Esophagus (tissue), 2 donors: ENCODE data around the gene KMT2E. TPM values are rescaled to one million over a fixed set of nuclear protein-coding genes. Genes with fewer than 3 reads are reported as not detected.

Source experiments
- H3K27ac ChIP-seq, 2 donors: one replicate each; pipeline ENCODE4 v1.5.1; 2013; ENCODE audit warnings: low read depth in 2 of 2, mild to moderate bottlenecking in 2 of 2, inconsistent platforms in 1 of 2, low read length in 1 of 2, moderate library complexity in 1 of 2
- H3K27me3 ChIP-seq, 2 donors: one replicate each; pipeline ENCODE4 v1.6.1; 2013; ENCODE audit warnings: low read length in 2 of 2, control low read depth in 1 of 2, mild to moderate bottlenecking in 1 of 2; ENCODE audit not compliant: insufficient read depth in 2 of 2, control insufficient read depth in 1 of 2
- H3K36me3 ChIP-seq, 2 donors: one replicate each; pipeline ENCODE4 v1.6.1; 2013; ENCODE audit warnings: low read length in 1 of 2; ENCODE audit not compliant: control insufficient read depth in 2 of 2, insufficient read depth in 2 of 2
- H3K4me1 ChIP-seq, 2 donors: one replicate each; pipeline ENCODE4 v1.6.1; 2013; ENCODE audit warnings: low read length in 1 of 2; ENCODE audit not compliant: control insufficient read depth in 2 of 2, insufficient read depth in 2 of 2
- H3K4me3 ChIP-seq, 2 donors: one replicate each; pipeline ENCODE4 v1.5.1; 2013; ENCODE audit warnings: low read length in 2 of 2, mild to moderate bottlenecking in 2 of 2, low read depth in 1 of 2, moderate library complexity in 1 of 2
- H3K9me3 ChIP-seq, 2 donors: one replicate each; pipeline ENCODE4 v1.6.1; 2013; ENCODE audit warnings: mild to moderate bottlenecking in 2 of 2, low read depth in 1 of 2, low read length in 1 of 2, moderate library complexity in 1 of 2; ENCODE audit not compliant: control insufficient read depth in 2 of 2, insufficient read depth in 1 of 2
- WGBS, 2 donors: extraction: QIAGEN DNeasy Blood & Tissue Kit; methylation state at CpG; one replicate each; pipeline ENCODE4 v1.1.7; 2013; 5-methylcytosine and 5-hydroxymethylcytosine counted together
- polyA plus RNA-seq, 2 donors: library from polyadenylated mRNA; stranded (reverse); fragments of 200-250 nt; gene quantifications; one replicate each; pipeline ENCODE4 v1.2.3, GENCODE V29; 2013
- donor health status: healthy with polysubstance abuse.
- donor health status: Bipolar disorder and iron deficiency.

The KMT2E gene
- polyA plus RNA-seq, 2 donors, result 10.8 to 15.0 TPM

DNA sequence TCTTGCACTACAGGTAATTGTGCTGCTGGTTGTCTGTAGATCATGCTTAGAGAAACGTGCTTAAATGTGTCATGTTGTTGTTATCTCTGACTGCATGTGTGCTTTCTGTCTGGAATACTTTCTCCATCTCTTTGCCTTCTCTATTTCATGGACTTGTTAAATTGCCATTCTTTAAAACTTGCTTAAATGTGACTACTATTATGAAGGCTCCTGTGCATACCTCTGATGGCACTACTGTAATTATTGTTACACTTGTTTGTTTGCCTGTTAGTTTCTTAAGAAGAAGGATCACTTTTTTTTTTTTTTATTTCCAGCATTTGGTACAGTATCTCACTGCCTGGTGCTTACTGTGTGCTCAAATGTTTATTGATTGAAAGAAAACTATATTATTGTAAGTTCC lies 41.6 kb downstream of the KMT2E start:
- H3K9me3 ChIP-seq, result no peaks in the 10 kb centered on the region
- H3K4me1 ChIP-seq, result no peaks in the 10 kb centered on the region
- 35 to 53% methylated on average over 1 of the region's 1 CpG for WGBS, 2 donors
- H3K36me3 ChIP-seq, result no peaks in the 10 kb centered on the region
- H3K27ac ChIP-seq, result no peak overlapping the region
- no peak overlapping the region for H3K4me3 ChIP-seq
- no peaks in the 10 kb centered on the region for H3K27me3 ChIP-seq

DNA sequence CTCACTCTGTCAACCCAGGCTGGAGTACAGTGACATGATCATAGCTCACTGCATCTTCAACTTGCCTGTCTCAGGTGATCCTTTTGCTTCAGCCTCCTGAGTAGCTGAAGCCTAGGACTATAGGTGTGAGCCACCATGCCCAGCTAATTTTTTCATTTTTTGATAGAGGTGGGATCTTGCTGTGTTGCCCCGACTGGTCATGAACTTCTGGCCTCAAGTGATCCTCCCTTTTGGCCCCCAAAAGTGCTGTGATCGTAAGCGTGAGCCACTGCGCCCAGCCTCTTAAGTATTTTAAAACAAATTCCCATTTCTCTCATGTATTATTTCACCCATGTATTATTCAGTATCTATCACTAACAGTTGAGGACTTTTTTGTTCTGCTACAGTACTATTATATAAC lies 43.5 kb downstream of the KMT2E start:
- Histone ChIP-seq H3K27me3 (no peaks in the 10 kb centered on the region), H3K4me3 (no peak overlapping the region), H3K36me3 (no peaks in the 10 kb centered on the region), H3K9me3 (no peaks in the 10 kb centered on the region), H3K27ac (no peak overlapping the region), H3K4me1 (no peaks in the 10 kb centered on the region)
- 93 to 100% methylated on average over 4 of the region's 4 CpGs for WGBS, 2 donors

DNA sequence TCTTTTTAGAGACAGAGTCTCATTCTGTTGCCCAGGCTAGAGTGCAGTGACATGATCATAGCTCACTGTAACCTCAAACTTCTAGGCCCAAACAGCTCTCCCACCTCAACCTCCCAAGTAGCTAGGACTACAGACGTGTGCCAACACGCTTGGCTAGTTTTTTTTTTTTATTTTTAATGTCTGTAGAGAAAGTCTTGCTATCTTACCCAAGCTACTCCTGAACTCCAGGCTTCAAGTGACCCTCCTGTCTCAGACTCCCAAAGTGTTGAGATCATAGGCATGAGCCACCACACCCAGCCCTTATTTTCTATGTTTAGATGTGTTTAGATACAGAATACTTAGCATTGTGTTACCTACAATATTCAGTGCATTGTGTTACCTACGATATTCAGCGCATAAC lies 46.4 kb downstream of the KMT2E start:
- H3K27ac ChIP-seq, result no peak overlapping the region
- WGBS, 2 donors, result 95 to 97% methylated on average over 4 of the region's 4 CpGs
- H3K27me3 ChIP-seq, result no peaks in the 10 kb centered on the region
- H3K36me3 ChIP-seq, result peaks cover 0 to 2% of the 10 kb centered on the region in 2 donors
- no peaks in the 10 kb centered on the region for H3K4me1 ChIP-seq
- H3K9me3 ChIP-seq, result no peaks in the 10 kb centered on the region
- no peak overlapping the region for H3K4me3 ChIP-seq

DNA sequence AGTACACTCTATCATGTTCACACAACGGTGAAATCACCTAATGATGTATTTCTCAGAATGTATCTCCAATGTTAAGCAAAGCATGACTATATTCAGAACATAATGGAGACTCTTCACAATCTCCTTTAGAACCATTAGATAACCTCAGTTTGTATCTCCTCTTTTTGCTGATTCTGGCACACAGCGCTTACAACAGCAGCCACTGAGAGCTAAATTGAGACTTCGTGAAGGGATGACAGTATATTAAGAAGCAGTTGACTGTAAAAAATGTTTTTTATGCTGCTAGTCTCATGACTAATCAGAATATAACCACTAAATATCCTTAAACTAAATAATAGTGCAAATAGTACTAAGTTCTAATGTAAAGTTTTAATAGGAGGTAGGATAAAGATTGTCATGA lies 46.9 kb downstream of the KMT2E start:
- no peaks in the 10 kb centered on the region for H3K9me3 ChIP-seq
- 77 to 83% methylated on average over 3 of the region's 3 CpGs for WGBS, 2 donors
- peaks cover 0 to 2% of the 10 kb centered on the region in 2 donors for H3K36me3 ChIP-seq
- H3K4me3 ChIP-seq, result no peak overlapping the region
- H3K27ac ChIP-seq, result no peak overlapping the region
- H3K4me1 ChIP-seq, result no peaks in the 10 kb centered on the region
- no peaks in the 10 kb centered on the region for H3K27me3 ChIP-seq

DNA sequence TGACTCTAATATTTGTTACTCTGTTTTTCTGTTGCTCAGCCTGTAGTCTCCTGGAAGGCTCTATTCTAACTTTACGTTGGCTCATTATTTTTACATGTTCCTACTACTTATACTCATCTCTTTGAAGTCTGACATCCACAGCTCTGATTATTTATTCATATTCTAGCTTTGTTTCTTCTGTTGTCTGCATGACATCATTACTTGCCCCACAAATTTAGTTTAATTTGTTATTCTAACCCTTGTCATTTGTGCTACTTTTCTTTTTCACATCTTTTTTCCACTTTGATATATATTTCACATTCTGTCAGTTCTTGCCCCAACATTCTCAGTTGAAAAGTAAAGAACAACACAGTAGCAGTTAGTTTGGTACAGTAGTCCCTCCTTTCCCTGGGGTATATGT lies 51.1 kb downstream of the KMT2E start:
- Histone ChIP-seq H3K27ac (no peak overlapping the region), H3K27me3 (no peaks in the 10 kb centered on the region), H3K4me3 (no peak overlapping the region), H3K4me1 (no peaks in the 10 kb centered on the region), H3K9me3 (no peaks in the 10 kb centered on the region), H3K36me3 (peaks cover 5 to 8% of the 10 kb centered on the region in 2 donors)
- WGBS, 2 donors, result 73 to 79% methylated on average over 1 of the region's 1 CpG

DNA sequence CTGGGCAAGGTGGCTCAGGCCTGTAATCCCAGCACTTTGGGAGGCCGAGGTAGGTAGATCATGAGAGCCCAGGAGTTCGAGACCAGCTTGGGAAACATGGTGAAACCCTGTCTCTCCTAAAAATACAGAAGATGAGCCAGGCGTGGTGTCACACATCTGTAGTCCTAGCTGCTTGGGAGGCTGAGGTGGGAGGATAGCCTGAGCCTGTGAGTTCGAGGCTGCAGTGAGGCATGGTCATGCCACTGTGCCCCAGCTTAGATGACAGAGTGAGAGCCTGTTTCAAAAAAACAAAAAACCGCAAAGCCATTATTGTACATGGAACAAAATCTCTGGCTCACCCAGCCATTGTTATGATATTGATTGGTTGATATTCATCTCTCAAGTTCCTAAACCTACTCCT lies 53.7 kb downstream of the KMT2E start:
- no peak overlapping the region for H3K4me3 ChIP-seq
- no peaks in the 10 kb centered on the region for H3K4me1 ChIP-seq
- H3K36me3 ChIP-seq, result peaks cover 5 to 8% of the 10 kb centered on the region in 2 donors
- no peaks in the 10 kb centered on the region for H3K9me3 ChIP-seq
- H3K27me3 ChIP-seq, result no peaks in the 10 kb centered on the region
- 96 to 97% methylated on average over 5 of the region's 5 CpGs for WGBS, 2 donors
- H3K27ac ChIP-seq, result no peak overlapping the region

DNA sequence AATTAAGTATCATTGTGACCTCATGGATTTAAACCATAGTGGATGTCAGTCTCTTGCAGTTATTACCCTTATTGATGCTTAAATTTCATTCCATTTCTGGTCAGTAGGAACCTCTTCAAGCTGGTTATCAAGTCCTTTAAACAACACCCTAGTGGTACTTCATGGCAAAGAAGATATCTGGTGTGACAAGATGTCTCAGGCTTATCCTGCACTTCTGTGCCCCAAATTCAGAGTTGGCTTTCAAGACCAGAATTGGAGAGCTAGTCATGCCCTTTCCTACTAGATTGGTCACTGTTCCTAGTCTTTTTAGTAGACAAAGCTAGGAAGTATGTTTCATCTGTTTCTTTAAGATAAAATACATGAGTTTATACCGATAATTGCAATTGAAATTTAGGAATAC lies 54.9 kb downstream of the KMT2E start:
- Histone ChIP-seq H3K4me3 (no peak overlapping the region), H3K9me3 (no peaks in the 10 kb centered on the region), H3K4me1 (no peaks in the 10 kb centered on the region), H3K27ac (no peak overlapping the region), H3K27me3 (no peaks in the 10 kb centered on the region), H3K36me3 (peaks cover 5% of the 10 kb centered on the region in 2 donors)
- WGBS, 2 donors, result 93 to 100% methylated on average over 1 of the region's 1 CpG

DNA sequence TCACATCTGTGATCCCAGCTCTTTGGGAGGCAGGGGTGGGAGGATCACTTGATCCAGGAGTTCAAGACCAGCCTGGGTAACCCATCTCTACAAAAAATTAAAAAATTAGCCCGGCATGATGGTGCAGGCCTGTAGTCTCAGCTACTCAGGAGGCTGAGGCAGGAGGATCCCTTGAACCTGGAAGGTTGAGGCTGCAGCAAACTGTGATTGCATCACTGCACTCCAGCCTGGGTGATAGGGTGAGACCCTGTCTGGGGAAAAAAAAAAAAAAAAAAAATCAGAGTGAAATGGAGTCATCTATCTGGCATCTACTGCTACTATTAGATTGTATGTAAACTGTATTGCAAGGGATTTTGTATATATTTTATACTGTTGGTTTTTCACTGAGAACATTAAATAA lies 59.1 kb downstream of the KMT2E start:
- Histone ChIP-seq H3K4me1 (no peaks in the 10 kb centered on the region), H3K27me3 (no peaks in the 10 kb centered on the region), H3K36me3 (peaks cover 3 to 5% of the 10 kb centered on the region in 2 donors), H3K4me3 (no peak overlapping the region), H3K9me3 (no peaks in the 10 kb centered on the region), H3K27ac (no peak overlapping the region)
- 98 to 100% methylated on average over 1 of the region's 1 CpG for WGBS, 2 donors

DNA sequence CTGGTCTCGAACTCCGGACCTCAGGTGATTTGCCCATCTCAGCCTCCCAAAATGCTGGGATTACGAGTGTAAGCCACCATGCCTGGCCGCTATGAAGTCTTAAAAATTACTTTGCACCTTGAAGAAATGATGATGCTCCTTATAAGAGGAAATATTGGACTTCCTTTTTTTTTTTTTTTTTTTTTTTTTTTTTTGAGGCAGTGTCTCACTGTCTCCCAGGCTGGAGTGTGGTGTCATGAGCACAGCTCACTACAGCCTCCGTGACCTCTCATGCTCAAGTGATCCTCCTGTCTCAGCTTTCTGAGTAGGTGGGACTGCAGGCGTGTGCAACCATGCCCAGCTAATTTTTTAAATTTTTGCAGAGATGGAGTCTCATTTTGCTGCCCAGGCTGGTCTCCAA lies 65.3 kb downstream of the KMT2E start:
- no peak overlapping the region for H3K27ac ChIP-seq
- no peak overlapping the region for H3K4me3 ChIP-seq
- no peaks in the 10 kb centered on the region for H3K27me3 ChIP-seq
- H3K4me1 ChIP-seq, result no peaks in the 10 kb centered on the region
- H3K36me3 ChIP-seq, result peaks cover 3 to 11% of the 10 kb centered on the region in 2 donors
- WGBS, 2 donors, result 95 to 97% methylated on average over 6 of the region's 6 CpGs
- H3K9me3 ChIP-seq, result no peaks in the 10 kb centered on the region

DNA sequence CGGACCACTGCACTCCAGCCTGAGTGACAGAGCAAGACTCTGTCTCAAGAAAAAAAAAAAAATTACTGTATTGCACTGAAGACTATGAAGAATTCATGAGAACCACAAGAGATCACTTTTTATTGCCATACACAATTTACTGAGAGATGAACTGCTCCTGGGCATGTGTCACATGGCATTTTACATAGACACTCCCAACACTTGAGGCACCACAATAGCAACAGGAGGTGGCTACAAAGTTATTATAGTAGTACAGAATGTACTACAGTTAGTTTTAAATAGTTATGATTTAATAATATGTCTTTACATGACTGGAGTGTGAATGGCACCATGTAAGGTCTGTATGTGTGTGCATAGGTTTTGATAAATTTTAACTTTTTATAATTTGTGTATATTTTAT lies 70.6 kb downstream of the KMT2E start:
- 95 to 100% methylated on average over 1 of the region's 1 CpG for WGBS, 2 donors
- no peak overlapping the region for H3K27ac ChIP-seq
- H3K36me3 ChIP-seq, result peaks cover under 1 to 10% of the 10 kb centered on the region in 2 donors

More for the DNA sequence above, 70.6 kb downstream of the KMT2E start:
- no peaks in the 10 kb centered on the region for H3K9me3 ChIP-seq
- no peaks in the 10 kb centered on the region for H3K4me1 ChIP-seq
- no peak overlapping the region for H3K4me3 ChIP-seq
- H3K27me3 ChIP-seq, result no peaks in the 10 kb centered on the region
